Epithelial cell of proximal tubule (primary cell): ENCODE data around the gene DOCK1. TPM values are rescaled to one million over a fixed set of nuclear protein-coding genes. Genes with fewer than 3 reads are reported as not detected.

ENCODE experiments used
- DNase-seq: peaks from one replicate; pipeline ENCODE4 v3.0.0-alpha.2; 2011; ENCODE audit warnings: low read depth
- H3K4me3 ChIP-seq: 2 replicates; pipeline ENCODE4 v1.5.1; 2011; ENCODE audit warnings: low read depth, mild to moderate bottlenecking, low read length
- total RNA-seq: library from RNA; depleted of rRNA; stranded (reverse); fragments of >200 nt; gene quantifications from 2 replicates; pipeline ENCODE4 v1.2.3, GENCODE V29; 2015
- TF ChIP-seq, protein P1 (sequence below): conservative IDR thresholded peaks from 2 replicates; pipeline ENCODE4 v1.5.1; 2012; ENCODE audit warnings: low read depth, mild to moderate bottlenecking, low read length

The DOCK1 gene
- total RNA-seq, 1 donor from 2014 or later = 31.9 TPM

GRCh38 chr10:127351542-127351941, 446.3 kb downstream of the DOCK1 start:
- DNase-seq = no peak
- no peak overlapping the region for H3K4me3 ChIP-seq
- TF ChIP-seq, protein P1, sequence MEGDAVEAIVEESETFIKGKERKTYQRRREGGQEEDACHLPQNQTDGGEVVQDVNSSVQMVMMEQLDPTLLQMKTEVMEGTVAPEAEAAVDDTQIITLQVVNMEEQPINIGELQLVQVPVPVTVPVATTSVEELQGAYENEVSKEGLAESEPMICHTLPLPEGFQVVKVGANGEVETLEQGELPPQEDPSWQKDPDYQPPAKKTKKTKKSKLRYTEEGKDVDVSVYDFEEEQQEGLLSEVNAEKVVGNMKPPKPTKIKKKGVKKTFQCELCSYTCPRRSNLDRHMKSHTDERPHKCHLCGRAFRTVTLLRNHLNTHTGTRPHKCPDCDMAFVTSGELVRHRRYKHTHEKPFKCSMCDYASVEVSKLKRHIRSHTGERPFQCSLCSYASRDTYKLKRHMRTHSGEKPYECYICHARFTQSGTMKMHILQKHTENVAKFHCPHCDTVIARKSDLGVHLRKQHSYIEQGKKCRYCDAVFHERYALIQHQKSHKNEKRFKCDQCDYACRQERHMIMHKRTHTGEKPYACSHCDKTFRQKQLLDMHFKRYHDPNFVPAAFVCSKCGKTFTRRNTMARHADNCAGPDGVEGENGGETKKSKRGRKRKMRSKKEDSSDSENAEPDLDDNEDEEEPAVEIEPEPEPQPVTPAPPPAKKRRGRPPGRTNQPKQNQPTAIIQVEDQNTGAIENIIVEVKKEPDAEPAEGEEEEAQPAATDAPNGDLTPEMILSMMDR = no peak

GRCh38 chr10:127353544-127353943, 448.3 kb downstream of the DOCK1 start:
- no peak for DNase-seq
- TF ChIP-seq, protein P1 = no peak
- no peak overlapping the region for H3K4me3 ChIP-seq

GRCh38 chr10:127354255-127354654, 449.0 kb downstream of the DOCK1 start:
- H3K4me3 ChIP-seq = no peak overlapping the region
- TF ChIP-seq, protein P1 = no peak
- no peak for DNase-seq

DNA sequence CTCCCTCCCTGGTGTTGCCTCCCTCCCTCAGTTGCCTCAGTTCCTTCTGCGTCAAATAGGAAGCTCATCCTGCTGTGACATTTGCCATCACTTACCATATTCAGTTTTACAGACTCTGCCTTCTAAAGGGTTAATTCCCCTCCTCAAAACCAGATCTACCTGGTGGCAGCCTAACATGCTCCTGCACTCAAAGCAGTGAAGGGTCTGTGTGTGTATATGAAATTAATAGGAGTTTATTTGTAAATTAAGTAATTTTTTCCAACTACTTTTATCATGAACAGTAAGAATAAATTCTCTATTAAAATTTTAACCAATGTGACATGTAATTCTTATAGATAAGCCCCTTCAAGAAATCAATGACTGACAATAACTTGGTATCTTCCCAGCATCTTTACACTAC, 449.8 kb downstream of the DOCK1 start:
- H3K4me3 ChIP-seq = no peak overlapping the region
- DNase-seq = no peak
- TF ChIP-seq, protein P1 = peak; percentile 71

DNA sequence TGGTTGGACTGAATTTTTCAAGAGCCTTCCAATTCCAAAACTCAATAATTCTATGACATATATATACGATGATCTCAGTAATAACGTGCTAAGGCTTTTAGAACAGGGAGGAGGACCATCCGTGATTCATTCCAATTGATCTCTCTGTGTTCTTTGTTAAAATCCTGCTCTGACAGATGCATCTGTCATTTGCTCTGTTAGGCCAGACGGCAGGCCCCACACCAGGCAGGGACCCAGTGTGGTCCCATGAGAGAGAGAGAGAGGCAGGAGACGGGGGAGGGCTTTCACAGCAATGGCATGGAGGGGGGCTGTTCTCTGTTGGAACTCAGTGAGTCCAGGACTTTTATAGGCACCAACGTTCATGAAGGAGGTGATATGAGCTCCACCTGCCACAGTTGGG, 451.1 kb downstream of the DOCK1 start:
- H3K4me3 ChIP-seq = no peak overlapping the region
- TF ChIP-seq, protein P1 = no peak
- no peak for DNase-seq

DNA sequence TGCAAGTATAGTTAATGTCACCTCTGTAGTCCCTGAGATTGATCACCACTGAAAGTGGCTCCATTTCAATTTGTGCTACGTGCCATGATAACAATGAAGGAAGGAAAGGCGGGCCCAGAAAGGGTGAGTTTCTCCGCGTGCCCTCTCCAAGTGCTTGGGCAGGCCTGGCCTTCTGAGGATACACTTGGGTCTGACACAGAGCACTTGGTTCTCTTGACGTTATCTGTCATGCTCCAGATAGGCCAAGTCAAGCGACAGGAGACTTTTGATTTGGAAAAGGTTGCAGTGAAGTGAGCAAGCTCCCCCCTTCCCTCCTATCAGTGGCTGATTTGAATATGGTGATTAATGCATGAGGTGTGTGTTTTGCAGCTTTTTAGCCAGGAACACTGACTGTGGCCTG, 452.0 kb downstream of the DOCK1 start:
- TF ChIP-seq, protein P1 = no peak
- H3K4me3 ChIP-seq = no peak overlapping the region
- DNase-seq = no peak

DNA sequence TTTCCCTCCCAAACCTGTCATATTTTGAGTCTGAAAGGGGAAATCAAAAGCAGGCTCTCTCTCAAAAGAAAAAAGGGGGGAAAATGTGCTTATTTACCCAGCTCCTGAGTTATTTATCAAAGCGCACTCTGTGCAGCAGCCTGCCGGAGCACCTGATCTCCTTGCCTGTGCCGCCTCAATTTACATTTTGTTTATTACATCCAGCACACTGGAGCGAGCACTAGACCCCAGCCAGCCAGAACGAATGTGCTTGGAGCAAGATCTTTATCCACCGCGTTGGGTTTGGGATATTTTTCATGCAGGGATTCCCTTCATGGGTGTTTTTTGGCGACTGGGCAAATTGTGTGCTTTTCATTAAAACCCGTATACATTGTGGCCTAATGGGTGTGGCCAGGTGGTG, 453.1 kb downstream of the DOCK1 start:
- no peak overlapping the region for H3K4me3 ChIP-seq
- TF ChIP-seq, protein P1 = no peak
- DNase-seq = no peak
